Breast epithelium (tissue), 3 donors: ENCODE results near the gene ABCA3.

Experiments
- POLR2A ChIP-seq: fragments of 450-650 bp; IDR thresholded peaks from one replicate; pipeline ENCODE4 v1.6.1; 2016; ENCODE audit warnings: antibody characterized with exemption, mild to moderate bottlenecking, moderate library complexity
- POLR2AphosphoS5 ChIP-seq, 3 donors: sonication (generic); formaldehyde crosslinking; IDR thresholded peaks; one replicate each; pipeline ENCODE4 v1.6.1; 2017; ENCODE audit warnings: antibody characterized with exemption in 3 of 3
- TF ChIP-seq, protein P1 (sequence below), 3 donors: fragments of 450-650 bp; IDR thresholded peaks; one replicate each; pipeline ENCODE4 v1.5.1; 2016 to 2017; ENCODE audit warnings: antibody characterized with exemption in 3 of 3, mild to moderate bottlenecking in 3 of 3, moderate library complexity in 3 of 3

DNA sequence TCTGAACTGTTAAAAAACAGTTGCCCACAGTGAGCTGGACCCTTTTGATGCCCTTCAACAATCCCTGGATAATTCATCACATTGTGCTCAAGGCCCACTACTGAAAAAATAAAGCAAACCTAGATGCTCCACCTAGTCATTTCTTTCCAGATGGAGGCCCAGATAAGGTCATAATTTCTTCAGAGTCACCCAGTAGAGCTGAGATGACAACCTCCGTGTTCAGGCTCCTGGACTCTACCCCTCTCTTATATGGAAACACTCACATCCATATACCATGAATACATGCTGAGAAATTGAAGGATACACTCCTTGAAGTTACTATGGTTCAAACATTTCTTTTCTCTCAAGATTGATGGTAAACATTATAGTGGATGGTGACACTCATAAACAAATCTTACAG is 2.7 kb upstream of the ABCA3 start:
- TF ChIP-seq, protein P1, sequence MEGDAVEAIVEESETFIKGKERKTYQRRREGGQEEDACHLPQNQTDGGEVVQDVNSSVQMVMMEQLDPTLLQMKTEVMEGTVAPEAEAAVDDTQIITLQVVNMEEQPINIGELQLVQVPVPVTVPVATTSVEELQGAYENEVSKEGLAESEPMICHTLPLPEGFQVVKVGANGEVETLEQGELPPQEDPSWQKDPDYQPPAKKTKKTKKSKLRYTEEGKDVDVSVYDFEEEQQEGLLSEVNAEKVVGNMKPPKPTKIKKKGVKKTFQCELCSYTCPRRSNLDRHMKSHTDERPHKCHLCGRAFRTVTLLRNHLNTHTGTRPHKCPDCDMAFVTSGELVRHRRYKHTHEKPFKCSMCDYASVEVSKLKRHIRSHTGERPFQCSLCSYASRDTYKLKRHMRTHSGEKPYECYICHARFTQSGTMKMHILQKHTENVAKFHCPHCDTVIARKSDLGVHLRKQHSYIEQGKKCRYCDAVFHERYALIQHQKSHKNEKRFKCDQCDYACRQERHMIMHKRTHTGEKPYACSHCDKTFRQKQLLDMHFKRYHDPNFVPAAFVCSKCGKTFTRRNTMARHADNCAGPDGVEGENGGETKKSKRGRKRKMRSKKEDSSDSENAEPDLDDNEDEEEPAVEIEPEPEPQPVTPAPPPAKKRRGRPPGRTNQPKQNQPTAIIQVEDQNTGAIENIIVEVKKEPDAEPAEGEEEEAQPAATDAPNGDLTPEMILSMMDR (IDR thresholded peaks at IDR 0.05) = no peak
- TF ChIP-seq POLR2A (no peak), POLR2AphosphoS5 (IDR thresholded peaks at IDR 0.05) (no peak)
